ENCODE results near the gene ZNF385B. TPM values are rescaled to one million over a fixed set of nuclear protein-coding genes. Genes with fewer than 3 reads are reported as not detected.

Gene ZNF385B
- total and polyA plus RNA-seq, 5 experiments from 2014 or later: not detected

GRCh38 chr2:179849719-179850118 lies 11.7 kb downstream of the ZNF385B start:
- ATAC-seq (no peak), DNase-seq (no peak)
- peaks cover 2 to 12% (median 9%) of the 10 kb centered on the region in 5 donors for H3K27me3 Mint-ChIP-seq
- H3K27ac Mint-ChIP-seq: no peak overlapping the region
- H3K4me3 Mint-ChIP-seq: no peak overlapping the region
- POLR2A ChIA-PET: no interaction called here
- no peaks in the 10 kb centered on the region for H3K36me3 Mint-ChIP-seq
- H3K4me1 Mint-ChIP-seq: no peaks in the 10 kb centered on the region
- H3K9me3 Mint-ChIP-seq: no peaks in the 10 kb centered on the region

GRCh38 chr2:179843541-179843940 lies 17.9 kb downstream of the ZNF385B start:
- Mint-ChIP-seq H3K9me3 (no peaks in the 10 kb centered on the region), H3K27me3 (peaks cover 2 to 15% (median 5%) of the 10 kb centered on the region in 5 donors), H3K4me3 (no peak overlapping the region), H3K4me1 (no peaks in the 10 kb centered on the region), H3K27ac (no peak overlapping the region), H3K36me3 (no peaks in the 10 kb centered on the region)
- DNase-seq: no peak
- POLR2A ChIA-PET: no interaction called here
- no peak for ATAC-seq

GRCh38 chr2:179842498-179843153 lies 18.8 kb downstream of the ZNF385B start:
- H3K9me3 Mint-ChIP-seq: no peaks in the 10 kb centered on the region
- no peaks in the 10 kb centered on the region for H3K4me1 Mint-ChIP-seq
- H3K27ac Mint-ChIP-seq: no peak overlapping the region
- POLR2A ChIA-PET: no interaction called here
- H3K27me3 Mint-ChIP-seq: peaks cover 2 to 15% (median 6%) of the 10 kb centered on the region in 5 donors
- DNase-seq (no peak), ATAC-seq (no peak)
- no peak overlapping the region for H3K4me3 Mint-ChIP-seq
- no peaks in the 10 kb centered on the region for H3K36me3 Mint-ChIP-seq

- no peak overlapping the region for H3K27ac Mint-ChIP-seq
These were observed 20.6 kb downstream of the ZNF385B start for GRCh38 chr2:179840840-179841239.

GRCh38 chr2:179837408-179837807 lies 24.0 kb downstream of the ZNF385B start:
- POLR2A ChIA-PET: no interaction called here
- H3K4me1 Mint-ChIP-seq: no peaks in the 10 kb centered on the region
- H3K36me3 Mint-ChIP-seq: no peaks in the 10 kb centered on the region
- peaks cover 0 to 5% (median 3%) of the 10 kb centered on the region in 5 donors for H3K27me3 Mint-ChIP-seq
- DNase-seq (no peak), ATAC-seq (no peak)
- H3K4me3 Mint-ChIP-seq: no peak overlapping the region
- no peak overlapping the region for H3K27ac Mint-ChIP-seq
- no peaks in the 10 kb centered on the region for H3K9me3 Mint-ChIP-seq

More at GRCh38 chr2:179840840-179841239, 20.6 kb downstream of the ZNF385B start:
- DNase-seq (no peak), ATAC-seq (no peak)
- Mint-ChIP-seq H3K4me1 (no peaks in the 10 kb centered on the region), H3K27me3 (peaks cover 2 to 15% (median 5%) of the 10 kb centered on the region in 5 donors), H3K36me3 (no peaks in the 10 kb centered on the region), H3K4me3 (no peak overlapping the region), H3K9me3 (no peaks in the 10 kb centered on the region)
- POLR2A ChIA-PET: no interaction called here

- DNase-seq (no peak), ATAC-seq (no peak)
- H3K9me3 Mint-ChIP-seq: peaks cover 0 to 1% (median 0%) of the 10 kb centered on the region in 9 donors
- H3K27ac Mint-ChIP-seq: no peak overlapping the region
- no peaks in the 10 kb centered on the region for H3K36me3 Mint-ChIP-seq
- H3K4me1 Mint-ChIP-seq: no peaks in the 10 kb centered on the region
- H3K27me3 Mint-ChIP-seq: peaks cover 0 to 24% (median 3%) of the 10 kb centered on the region in 5 donors
- POLR2A ChIA-PET: no interaction called here
- H3K4me3 Mint-ChIP-seq: no peak overlapping the region
These were observed 31.2 kb downstream of the ZNF385B start for GRCh38 chr2:179830043-179830787.

- H3K4me3 Mint-ChIP-seq: no peak overlapping the region
- POLR2A ChIA-PET: no interaction called here
- no peaks in the 10 kb centered on the region for H3K36me3 Mint-ChIP-seq
- H3K27me3 Mint-ChIP-seq: peaks cover 0 to 26% (median 3%) of the 10 kb centered on the region in 5 donors
- H3K4me1 Mint-ChIP-seq: no peaks in the 10 kb centered on the region
- ATAC-seq (no peak), DNase-seq (no peak)
- H3K27ac Mint-ChIP-seq: peak overlapping the region in 1 of 10 donors; percentile 31
- peaks cover 0 to 1% (median 0%) of the 10 kb centered on the region in 9 donors for H3K9me3 Mint-ChIP-seq
These were observed 35.1 kb downstream of the ZNF385B start for GRCh38 chr2:179826297-179826696.

- H3K36me3 Mint-ChIP-seq: no peaks in the 10 kb centered on the region
- H3K9me3 Mint-ChIP-seq: peaks cover 0 to 1% (median 0%) of the 10 kb centered on the region in 9 donors
- no peak for DNase-seq
- H3K4me1 Mint-ChIP-seq: no peaks in the 10 kb centered on the region
- no peak overlapping the region for H3K4me3 Mint-ChIP-seq
- no peak overlapping the region for H3K27ac Mint-ChIP-seq
- POLR2A ChIA-PET: no interaction called here
- ATAC-seq: no peak
- H3K27me3 Mint-ChIP-seq: peaks cover 0 to 26% (median 3%) of the 10 kb centered on the region in 5 donors
These were observed 35.9 kb downstream of the ZNF385B start for GRCh38 chr2:179825494-179825893.

- no peak for DNase-seq
- peaks cover 0 to 26% (median 3%) of the 10 kb centered on the region in 5 donors for H3K27me3 Mint-ChIP-seq
- no peak overlapping the region for H3K4me3 Mint-ChIP-seq
- no peaks in the 10 kb centered on the region for H3K36me3 Mint-ChIP-seq
- no peaks in the 10 kb centered on the region for H3K4me1 Mint-ChIP-seq
- H3K9me3 Mint-ChIP-seq: peaks cover 0 to 1% (median 0%) of the 10 kb centered on the region in 9 donors
- H3K27ac Mint-ChIP-seq: no peak overlapping the region
- no peak for ATAC-seq
- POLR2A ChIA-PET: no interaction called here
These were observed 36.5 kb downstream of the ZNF385B start for GRCh38 chr2:179824961-179825360.

- Mint-ChIP-seq H3K9me3 (no peaks in the 10 kb centered on the region), H3K27me3 (peaks cover 0 to 26% (median 3%) of the 10 kb centered on the region in 5 donors), H3K36me3 (no peaks in the 10 kb centered on the region), H3K4me3 (no peak overlapping the region), H3K4me1 (no peaks in the 10 kb centered on the region), H3K27ac (no peak overlapping the region)
- ATAC-seq (no peak), DNase-seq (no peak)
- POLR2A ChIA-PET: no interaction called here
These were observed 38.9 kb downstream of the ZNF385B start for GRCh38 chr2:179822540-179822939.

- no peak overlapping the region for H3K27ac Mint-ChIP-seq
- POLR2A ChIA-PET: no interaction called here
- no peaks in the 10 kb centered on the region for H3K36me3 Mint-ChIP-seq
- H3K9me3 Mint-ChIP-seq: no peaks in the 10 kb centered on the region
- no peak overlapping the region for H3K4me3 Mint-ChIP-seq
- H3K27me3 Mint-ChIP-seq: peaks cover 0 to 4% (median 0%) of the 10 kb centered on the region in 5 donors
- DNase-seq: no peak
- no peaks in the 10 kb centered on the region for H3K4me1 Mint-ChIP-seq
- ATAC-seq: no peak
These were observed 42.9 kb downstream of the ZNF385B start for GRCh38 chr2:179818546-179818945.

- DNase-seq (no peak), ATAC-seq (no peak)
- H3K9me3 Mint-ChIP-seq: peaks cover 0 to 1% (median 0%) of the 10 kb centered on the region in 9 donors
- H3K4me3 Mint-ChIP-seq: no peak overlapping the region
- no peak overlapping the region for H3K27ac Mint-ChIP-seq
- H3K36me3 Mint-ChIP-seq: no peaks in the 10 kb centered on the region
- H3K4me1 Mint-ChIP-seq: no peaks in the 10 kb centered on the region
- POLR2A ChIA-PET: no interaction called here
- H3K27me3 Mint-ChIP-seq: peaks cover 0 to 4% (median 0%) of the 10 kb centered on the region in 5 donors
These were observed 44.1 kb downstream of the ZNF385B start for GRCh38 chr2:179817181-179817841.

- POLR2A ChIA-PET: no interaction called here
- Mint-ChIP-seq H3K36me3 (no peaks in the 10 kb centered on the region), H3K27me3 (peaks cover 0 to 7% (median 0%) of the 10 kb centered on the region in 5 donors)
These were observed 47.4 kb downstream of the ZNF385B start for GRCh38 chr2:179814050-179814449.

More at GRCh38 chr2:179814050-179814449, 47.4 kb downstream of the ZNF385B start:
- Mint-ChIP-seq H3K27ac (no peak overlapping the region), H3K9me3 (peaks cover 0 to 12% (median 4%) of the 10 kb centered on the region in 9 donors), H3K4me1 (no peaks in the 10 kb centered on the region), H3K4me3 (no peak overlapping the region)
- DNase-seq (no peak), ATAC-seq (no peak)
